EH (cell line): ENCODE results near the gene LIF.
A peak's percentile ranks its signal among the peaks of the same experiment; 100 is the strongest.

Source experiments
- DNase-seq: peaks from one replicate; pipeline ENCODE4 v3.0.0-alpha.2; 2015; ENCODE audit warnings: low read depth

LIF gene

GRCh38 chr22:30284172-30284571, 37.6 kb upstream of the LIF start:
- no peak for DNase-seq

DNA sequence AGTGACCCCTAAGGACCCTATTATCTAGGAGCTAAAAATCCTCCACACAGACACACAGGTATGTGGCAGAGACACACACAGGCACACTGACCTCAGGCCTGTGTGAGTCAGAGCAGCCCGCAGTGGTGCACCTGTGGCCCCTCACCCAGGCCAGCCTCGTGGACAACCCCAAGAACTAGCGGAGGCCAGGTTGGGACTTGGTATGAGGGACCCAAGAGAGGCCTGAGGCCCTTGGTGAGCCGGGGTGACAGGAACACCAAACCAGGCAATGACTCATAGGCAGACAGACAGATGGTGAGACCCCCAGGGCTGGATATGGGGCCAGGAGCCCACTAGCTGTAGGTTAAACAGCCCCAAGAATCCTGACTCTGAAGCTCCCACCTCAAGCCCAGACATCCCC, 36.8 kb upstream of the LIF start:
- DNase-seq = no peak

GRCh38 chr22:30282616-30283046, 36.1 kb upstream of the LIF start:
- no peak for DNase-seq

GRCh38 chr22:30280505-30280904, 33.9 kb upstream of the LIF start:
- no peak for DNase-seq

DNA sequence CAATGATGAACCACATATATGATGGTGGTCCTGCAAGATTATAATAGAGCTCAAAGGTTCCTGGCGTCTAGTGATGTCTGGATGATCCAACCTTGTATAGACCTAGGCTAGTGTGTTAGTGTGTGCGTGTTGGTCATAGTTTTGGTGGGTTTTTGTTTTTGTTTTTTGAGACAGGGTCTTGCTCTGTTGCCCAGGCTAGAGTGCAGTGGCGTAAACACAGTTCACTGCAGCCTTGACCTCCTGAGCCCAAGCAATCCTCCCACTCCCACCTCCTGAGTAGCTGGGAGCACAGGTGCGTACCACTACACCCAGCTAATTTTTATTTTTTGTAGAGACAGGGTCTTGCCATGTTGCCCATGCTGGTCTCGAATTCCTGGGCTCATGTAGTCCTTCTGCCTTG, 33.4 kb upstream of the LIF start:
- DNase-seq = no peak

GRCh38 chr22:30279046-30279788, 32.7 kb upstream of the LIF start:
- DNase-seq = no peak

DNA sequence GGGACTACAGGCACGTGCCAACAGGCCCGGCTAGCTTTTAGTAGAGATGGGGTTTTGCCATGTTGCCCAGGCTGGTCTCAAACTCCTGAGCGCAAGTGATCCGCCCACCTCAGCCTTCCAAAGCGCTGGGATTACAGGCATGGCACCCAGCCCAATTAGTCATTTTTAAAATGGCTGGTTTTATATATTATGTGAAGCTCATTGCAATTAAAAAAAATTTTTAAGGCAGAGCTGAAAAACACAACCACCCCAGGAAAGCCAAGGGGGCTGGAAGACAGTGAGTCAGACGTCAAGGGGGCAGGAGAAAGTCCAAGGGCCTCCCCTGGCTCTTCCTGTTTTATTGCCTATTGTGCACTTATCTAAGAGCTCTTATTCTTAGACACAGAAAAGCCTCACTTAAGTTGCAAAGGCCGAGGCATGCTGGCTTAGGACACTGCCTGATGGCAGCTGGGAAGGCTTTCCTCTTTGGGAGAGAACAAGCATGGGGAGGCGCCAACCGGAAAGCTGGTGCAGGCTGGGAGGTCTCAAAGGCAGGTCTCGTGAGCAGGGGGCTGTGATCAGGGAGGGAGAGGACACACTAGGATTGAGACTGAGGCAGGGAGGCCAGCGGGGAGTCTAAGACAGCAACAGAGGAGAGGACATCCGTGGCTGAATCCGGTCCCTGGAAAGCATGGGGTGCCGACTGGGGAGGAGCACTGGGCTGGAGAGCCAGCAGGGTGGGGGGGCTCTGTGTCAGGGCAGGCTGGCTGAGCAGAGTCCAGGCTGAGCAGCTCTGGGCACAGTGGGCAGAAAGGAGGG, 31.2 kb upstream of the LIF start:
- DNase-seq = peak; percentile 88

DNA sequence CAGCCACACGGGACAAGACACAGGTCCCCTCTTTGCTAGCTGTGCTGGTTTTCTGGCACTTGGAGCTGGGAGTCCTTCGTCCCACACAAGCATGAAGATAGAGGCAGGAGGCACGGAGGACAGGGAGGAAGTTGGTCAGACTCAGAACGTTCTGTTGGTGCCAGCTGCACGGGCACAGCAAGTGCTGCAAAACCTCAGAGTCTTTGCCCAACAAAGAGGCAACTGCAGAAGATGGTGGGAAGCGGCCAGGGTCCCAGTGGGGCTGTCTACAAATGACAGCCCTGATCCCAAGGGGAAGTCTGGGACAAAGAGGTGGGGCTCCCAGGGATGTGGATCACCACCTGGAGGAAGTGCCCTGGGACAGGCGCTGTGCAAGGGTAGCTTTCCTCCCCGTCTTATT, 29.5 kb upstream of the LIF start:
- DNase-seq = no peak

DNA sequence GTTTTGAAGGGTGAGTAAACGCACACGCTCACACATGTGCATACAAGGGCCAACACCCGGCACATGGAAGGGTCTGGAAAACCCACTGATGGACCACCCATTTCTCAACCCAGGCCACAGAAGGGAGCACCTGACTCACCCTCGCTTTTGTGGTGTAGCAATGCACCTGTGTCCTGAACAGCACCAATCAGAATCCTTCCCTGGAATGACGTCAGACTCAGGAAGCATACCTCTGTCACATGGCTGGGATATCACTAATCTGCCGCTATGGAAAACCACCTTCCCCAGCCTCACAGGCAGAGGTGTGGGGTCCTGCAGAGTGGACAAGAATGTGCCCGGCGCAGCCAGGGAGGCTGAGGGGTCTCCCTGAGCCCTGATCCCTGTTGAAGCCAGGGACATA, 29.1 kb upstream of the LIF start:
- no peak for DNase-seq

DNA sequence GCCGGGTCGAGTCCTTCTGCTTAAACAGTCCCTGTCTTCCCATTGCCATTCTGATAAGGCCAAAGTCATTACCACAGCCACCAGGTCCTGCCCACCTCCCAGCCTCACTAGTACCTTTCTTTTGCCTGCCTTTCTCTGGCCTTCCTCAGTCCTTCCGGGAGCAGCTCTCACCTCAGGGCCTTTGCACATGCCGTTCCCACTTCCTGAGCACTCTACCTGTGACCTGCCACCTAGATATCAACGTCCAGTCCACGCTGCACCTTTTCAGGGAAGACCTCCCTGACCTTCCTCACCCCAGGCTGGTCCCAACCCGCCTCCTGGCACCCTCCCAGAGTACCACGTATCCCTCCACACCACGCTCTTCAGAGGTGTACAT, 27.9 kb upstream of the LIF start:
- DNase-seq = no peak

DNA sequence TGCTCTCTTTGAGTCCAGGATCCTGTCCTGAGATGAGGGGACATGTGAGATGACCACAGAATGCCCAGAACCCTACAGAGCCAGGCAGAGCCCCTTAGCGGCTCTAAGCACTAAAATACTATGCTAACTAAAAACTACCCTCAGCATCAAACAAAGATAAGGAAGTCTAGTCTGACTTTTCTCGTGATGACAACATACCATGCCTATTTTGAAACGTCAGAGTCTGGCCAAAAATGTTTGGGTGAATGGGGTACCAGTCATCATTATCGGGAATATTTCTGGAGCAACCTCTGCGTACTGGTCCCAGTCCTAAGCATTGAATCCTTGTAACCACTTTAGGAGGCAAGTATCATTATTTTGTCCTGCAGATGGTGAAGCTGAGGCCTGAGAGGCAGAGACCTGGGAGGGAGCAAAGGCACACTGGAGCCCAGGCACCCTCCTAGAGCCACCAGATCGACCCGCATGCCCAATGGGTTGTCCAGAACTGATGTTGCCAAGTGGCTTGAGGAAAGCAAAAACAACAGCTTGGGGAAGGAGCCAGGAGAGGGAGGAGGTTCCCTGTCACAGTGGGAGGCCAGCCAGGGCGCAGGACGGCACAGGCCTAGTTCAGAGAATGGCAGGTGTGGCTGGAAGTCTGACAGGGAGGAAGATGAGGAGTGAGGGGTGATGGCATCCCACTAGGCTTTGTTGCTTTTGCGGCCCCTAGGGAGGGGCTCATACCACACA, 27.3 kb upstream of the LIF start:
- no peak for DNase-seq

GRCh38 chr22:30272781-30273601, 26.4 kb upstream of the LIF start:
- DNase-seq = no peak

DNA sequence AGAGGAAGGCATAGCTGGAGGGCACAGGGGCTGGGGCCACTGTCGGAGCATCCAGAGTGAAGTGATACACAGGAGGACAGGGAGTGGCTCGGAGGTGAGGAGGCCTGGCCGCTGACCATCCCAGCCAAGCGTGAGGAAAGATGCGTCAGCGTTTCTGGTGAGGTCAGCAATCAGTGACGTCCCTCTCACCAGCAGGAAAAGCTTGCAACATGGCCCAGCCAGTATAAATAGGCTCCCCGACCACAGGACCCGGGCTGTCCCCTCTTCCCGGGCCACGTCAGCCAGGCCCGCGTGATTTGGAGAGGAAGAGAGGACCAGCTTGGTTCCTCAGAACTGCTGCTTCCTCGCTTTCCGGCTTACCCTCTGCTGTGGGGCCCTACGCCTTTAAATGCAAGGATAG, 24.3 kb upstream of the LIF start:
- peak; percentile 71 for DNase-seq

GRCh38 chr22:30268331-30268730, 21.8 kb upstream of the LIF start:
- no peak for DNase-seq

- DNase-seq = no peak
Measured at GRCh38 chr22:30267382-30268302, 21.1 kb upstream of the LIF start.

- no peak for DNase-seq
Measured at GRCh38 chr22:30266445-30267381, 20.2 kb upstream of the LIF start, which contains the start of gene OSM. Gene OSM, minus strand, starts transcription at chr22:30266851. Its CDS starts 52 bp downstream, at chr22:30266799.

DNA sequence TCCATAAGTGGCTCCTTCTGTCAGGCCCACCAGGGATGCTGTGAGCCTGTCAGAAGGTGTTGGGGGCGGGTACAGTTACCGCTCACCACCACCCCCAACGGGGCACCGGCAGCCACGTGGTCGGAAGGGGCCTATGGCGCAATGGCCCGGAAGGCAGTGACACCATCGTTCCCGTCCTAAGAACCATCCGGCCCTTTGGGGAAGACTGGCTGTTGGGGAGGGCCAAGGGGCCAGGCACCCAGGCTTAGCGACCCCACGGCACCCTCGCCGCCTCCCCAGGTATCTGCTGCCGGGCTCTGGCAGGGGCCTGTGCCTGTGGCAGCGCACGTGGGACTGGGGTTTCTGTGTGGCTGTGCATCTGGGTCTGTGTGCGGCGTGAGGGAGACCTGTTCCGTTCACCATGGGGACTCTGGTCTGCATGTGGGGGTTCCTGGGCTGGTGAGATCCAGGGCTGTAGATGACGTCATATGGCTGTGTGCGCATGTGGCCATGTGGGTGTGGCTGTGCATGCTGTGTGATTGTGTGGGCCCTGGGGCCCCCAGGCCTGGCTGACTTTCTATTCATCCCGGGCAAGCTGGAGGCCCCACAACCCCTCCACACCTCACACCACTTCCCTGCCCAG, 19.4 kb upstream of the LIF start:
- no peak for DNase-seq

- no peak for DNase-seq
Measured at GRCh38 chr22:30265131-30265720, 18.7 kb upstream of the LIF start.

GRCh38 chr22:30263883-30264282, 17.3 kb upstream of the LIF start:
- no peak for DNase-seq
